ENCODE results near the gene QRFPR. TPM values are rescaled to one million over a fixed set of nuclear protein-coding genes. Genes with fewer than 3 reads are reported as not detected.

Gene QRFPR
- total RNA-seq, 1 experiment from 2014 or later, result 0.63 TPM

- no peak overlapping the region for H2BK5ac ChIP-seq (ENCODE audit: insufficient read length, low read length)
- no peak overlapping the region for H3K14ac ChIP-seq (ENCODE audit: insufficient read depth, low read length)
- no peak for DNase-seq
- Mint-ChIP-seq H3K4me3 (no peak overlapping the region), H3K27me3 (ENCODE audit: low read depth) (no peaks in the 10 kb centered on the region), H3K4me1 (no peaks in the 10 kb centered on the region), H3K27ac (no peak overlapping the region), H3K9me3 (peaks cover 6% of the 10 kb centered on the region in 2 experiments), H3K36me3 (ENCODE audit: insufficient read depth in 1 of 3, low read depth in 3 of 3) (peaks cover 2 to 6% (median 4%) of the 10 kb centered on the region in 3 experiments; a peak in 4 of 7 replicates)
- no peak overlapping the region for H3K56ac ChIP-seq (ENCODE audit: insufficient read length, low read depth, low read length)
- no peaks in the 10 kb centered on the region for H3K9me3 ChIP-seq (ENCODE audit: control insufficient read depth, low read depth, low read length)
- TF ChIP-seq, protein P1, sequence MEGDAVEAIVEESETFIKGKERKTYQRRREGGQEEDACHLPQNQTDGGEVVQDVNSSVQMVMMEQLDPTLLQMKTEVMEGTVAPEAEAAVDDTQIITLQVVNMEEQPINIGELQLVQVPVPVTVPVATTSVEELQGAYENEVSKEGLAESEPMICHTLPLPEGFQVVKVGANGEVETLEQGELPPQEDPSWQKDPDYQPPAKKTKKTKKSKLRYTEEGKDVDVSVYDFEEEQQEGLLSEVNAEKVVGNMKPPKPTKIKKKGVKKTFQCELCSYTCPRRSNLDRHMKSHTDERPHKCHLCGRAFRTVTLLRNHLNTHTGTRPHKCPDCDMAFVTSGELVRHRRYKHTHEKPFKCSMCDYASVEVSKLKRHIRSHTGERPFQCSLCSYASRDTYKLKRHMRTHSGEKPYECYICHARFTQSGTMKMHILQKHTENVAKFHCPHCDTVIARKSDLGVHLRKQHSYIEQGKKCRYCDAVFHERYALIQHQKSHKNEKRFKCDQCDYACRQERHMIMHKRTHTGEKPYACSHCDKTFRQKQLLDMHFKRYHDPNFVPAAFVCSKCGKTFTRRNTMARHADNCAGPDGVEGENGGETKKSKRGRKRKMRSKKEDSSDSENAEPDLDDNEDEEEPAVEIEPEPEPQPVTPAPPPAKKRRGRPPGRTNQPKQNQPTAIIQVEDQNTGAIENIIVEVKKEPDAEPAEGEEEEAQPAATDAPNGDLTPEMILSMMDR (conservative IDR thresholded peaks at IDR 0.05), result no peak
- H4K91ac ChIP-seq (ENCODE audit: insufficient read length, low read depth, low read length), result no peak overlapping the region
- no CpG with 5 or more reads among the region's 2 CpGs for WGBS (ENCODE audit: extremely low coverage, insufficient read length, low lambda C conversion rate)
- H3K79me1 ChIP-seq (ENCODE audit: insufficient read depth, low read depth, low read length, poor library complexity, severe bottlenecking), result no peaks in the 10 kb centered on the region
- no peak overlapping the region for H3K4ac ChIP-seq (ENCODE audit: low read depth, low read length)
- no peak overlapping the region for H3T11ph ChIP-seq (ENCODE audit: low read length)
- H3K4me1 ChIP-seq (ENCODE audit: insufficient read depth, low read length), result no peaks in the 10 kb centered on the region
- no peak overlapping the region for H4K5ac ChIP-seq (ENCODE audit: insufficient read length, low read depth, low read length)
- no peak overlapping the region for H3K4me2 ChIP-seq (ENCODE audit: insufficient read depth, insufficient read length, low read length)
- H2BK20ac ChIP-seq (ENCODE audit: low read depth, low read length, poor library complexity, severe bottlenecking), result no peak overlapping the region
- no peak overlapping the region for H3K23ac ChIP-seq (ENCODE audit: insufficient read length, low read depth, low read length)
- H3K27me3 ChIP-seq (ENCODE audit: insufficient read depth, low read length), result no peaks in the 10 kb centered on the region
- no peaks in the 10 kb centered on the region for H3K79me2 ChIP-seq (ENCODE audit: insufficient read depth, low read length)
- no peaks in the 10 kb centered on the region for H4K20me1 ChIP-seq (ENCODE audit: control insufficient read depth, insufficient read depth, insufficient read length)
- no peak overlapping the region for H2AFZ ChIP-seq (ENCODE audit: low read length)
- H2BK120ac ChIP-seq (ENCODE audit: low read depth, low read length, poor library complexity, severe bottlenecking), result no peak overlapping the region
- no peak overlapping the region for H3K9ac ChIP-seq (ENCODE audit: extremely low read depth, insufficient read length, low read length)
- no peak overlapping the region for H2AK5ac ChIP-seq (ENCODE audit: insufficient read length, low read length)
- H3K27ac ChIP-seq (ENCODE audit: insufficient read length, low read depth, low read length), result no peak overlapping the region
- no peak overlapping the region for H3K18ac ChIP-seq (ENCODE audit: insufficient read length, low read depth, low read length)
- H3K23me2 ChIP-seq (ENCODE audit: insufficient read length, low read depth, low read length, poor library complexity, severe bottlenecking), result no peaks in the 10 kb centered on the region
- H4K8ac ChIP-seq (replicated peaks; ENCODE audit: insufficient read length, low read depth, low read length), result no peak overlapping the region
- no peak overlapping the region for H2BK12ac ChIP-seq (ENCODE audit: insufficient read length, low read depth, low read length)
- no peak overlapping the region for H2BK15ac ChIP-seq (ENCODE audit: low read depth, low read length)
Measured at GRCh38 chr4:121428721-121429120, 47.9 kb upstream of the QRFPR start.

Data from H9 (cell line).